Astrocyte (in vitro differentiated cells and primary cell): ENCODE data around the gene PRRT2. TPM values are rescaled to one million over a fixed set of nuclear protein-coding genes. Genes with fewer than 3 reads are reported as not detected.
A peak's percentile ranks its signal among the peaks of the same experiment; 100 is the strongest.

ENCODE experiments used
- DNase-seq: peaks from one replicate; pipeline ENCODE4 v3.0.0-alpha.2; 2010; ENCODE audit warnings: low read depth
- FAIRE-seq: peaks from 2 replicates; lab custom pipeline; 2011; peaks lifted over from hg19 to GRCh38; lab: Jason Lieb, UNC
- H2AFZ ChIP-seq: 2 replicates; pipeline ENCODE4 v1.6.0; 2012; ENCODE audit warnings: low read depth, low read length, inconsistent platforms
- H3K27ac ChIP-seq: 2 replicates; pipeline ENCODE4 v1.5.1; 2011; ENCODE audit warnings: low read depth, low read length, inconsistent platforms
- H3K27me3 ChIP-seq: 2 replicates; pipeline ENCODE4 v1.6.0; 2011; ENCODE audit warnings: low read length, inconsistent platforms; ENCODE audit not compliant: insufficient read depth
- H3K36me3 ChIP-seq: 2 replicates; pipeline ENCODE4 v1.5.1; 2011; ENCODE audit warnings: low read length, inconsistent platforms; ENCODE audit not compliant: insufficient read depth
- H3K4me1 ChIP-seq: 2 replicates; pipeline ENCODE4 v1.5.1; 2011; ENCODE audit warnings: low read length, inconsistent platforms; ENCODE audit not compliant: insufficient read depth
- H3K4me2 ChIP-seq: 2 replicates; pipeline ENCODE4 v1.6.0; 2012; ENCODE audit warnings: low read length, inconsistent platforms
- H3K4me3 ChIP-seq: 2 replicates; pipeline ENCODE4 v1.5.1; 2011; ENCODE audit warnings: low read depth, mild to moderate bottlenecking, low read length, inconsistent platforms; ENCODE audit not compliant: insufficient read depth
- H3K79me2 ChIP-seq: 2 replicates; pipeline ENCODE4 v1.6.0; 2012; ENCODE audit warnings: mild to moderate bottlenecking, low read length, inconsistent platforms; ENCODE audit not compliant: insufficient read depth
- H3K9ac ChIP-seq: 2 replicates; pipeline ENCODE4 v1.6.0; 2012; ENCODE audit warnings: mild to moderate bottlenecking, low read length, inconsistent platforms
- H3K9me3 ChIP-seq: 2 replicates; pipeline ENCODE4 v1.5.1; 2012; ENCODE audit warnings: low read depth, mild to moderate bottlenecking, low read length, inconsistent platforms; ENCODE audit not compliant: insufficient read depth
- H4K20me1 ChIP-seq: 2 replicates; pipeline ENCODE4 v1.6.0; 2012; ENCODE audit warnings: low read length, inconsistent platforms; ENCODE audit not compliant: insufficient read depth
- H3K27ac Mint-ChIP-seq: one replicate; pipeline ENCODE4 v1.8.0; 2021; ENCODE audit warnings: mild to moderate bottlenecking, mixed read lengths; ENCODE audit not compliant: unreplicated experiment
- H3K27me3 Mint-ChIP-seq: one replicate; pipeline ENCODE4 v1.8.0; 2021; ENCODE audit warnings: low read depth, mixed read lengths; ENCODE audit not compliant: unreplicated experiment
- H3K36me3 Mint-ChIP-seq: one replicate; pipeline ENCODE4 v1.8.0; 2021; ENCODE audit warnings: low read depth, mixed read lengths; ENCODE audit not compliant: unreplicated experiment
- H3K4me1 Mint-ChIP-seq: one replicate; pipeline ENCODE4 v1.8.0; 2021; ENCODE audit warnings: low read depth, mixed read lengths; ENCODE audit not compliant: unreplicated experiment
- H3K4me3 Mint-ChIP-seq: one replicate; pipeline ENCODE4 v1.8.0; 2021; ENCODE audit warnings: mild to moderate bottlenecking, moderate library complexity, mixed read lengths; ENCODE audit not compliant: unreplicated experiment
- H3K9me3 Mint-ChIP-seq: one replicate; pipeline ENCODE4 v1.8.0; 2021; ENCODE audit warnings: mild to moderate bottlenecking, mixed read lengths; ENCODE audit not compliant: unreplicated experiment
- EZH2 ChIP-seq: IDR thresholded peaks from 2 replicates; pipeline ENCODE4 v1.6.1; 2012; ENCODE audit warnings: mild to moderate bottlenecking, low read length, inconsistent platforms; ENCODE audit not compliant: insufficient read depth
- total RNA-seq: library from RNA; stranded (reverse); gene quantifications from 2 replicates; pipeline ENCODE4 v1.2.1, GENCODE V29; 2021
- TF ChIP-seq, protein P1 (sequence below): IDR thresholded peaks from 2 replicates; pipeline ENCODE4 v1.5.1; 2011; ENCODE audit warnings: low read depth, mild to moderate bottlenecking, inconsistent platforms, low read length, moderate library complexity; ENCODE audit not compliant: insufficient read depth

PRRT2 gene
- total RNA-seq, 1 donor from 2014 or later = 6.2 TPM

DNA sequence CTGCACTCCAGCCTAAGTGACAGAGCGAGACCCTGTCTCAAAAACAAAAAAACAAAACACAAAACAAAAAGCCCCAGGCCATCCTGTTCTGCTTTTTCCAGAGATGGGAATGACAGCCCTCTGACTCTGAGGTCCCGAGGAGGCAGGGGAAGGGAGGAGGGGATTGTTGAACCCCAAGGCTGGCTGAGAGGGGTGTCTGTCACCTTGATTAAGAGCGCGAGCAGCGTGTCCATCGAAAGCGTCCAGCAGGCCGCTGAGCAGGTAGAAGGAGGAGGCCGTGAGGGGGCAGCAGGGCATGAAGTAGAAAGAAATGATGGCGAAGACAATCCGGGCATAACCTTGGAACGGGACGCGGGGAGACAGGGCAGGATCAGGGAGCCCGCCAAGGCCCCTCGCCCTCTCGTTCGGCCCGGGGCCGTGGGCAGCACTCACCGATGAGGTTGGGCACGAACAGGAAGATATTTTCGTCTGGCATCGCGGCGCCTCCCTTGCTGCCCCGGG is 50.4 kb downstream of the PRRT2 start:
- Histone ChIP-seq H3K4me1 (peaks cover 7% of the 10 kb centered on the region), H3K79me2 (peaks cover 15% of the 10 kb centered on the region), H2AFZ (peak overlapping the region; percentile 82), H3K9ac (peak overlapping the region; percentile 88), H3K27ac (peak overlapping the region; percentile 98), H4K20me1 (no peaks in the 10 kb centered on the region), H3K36me3 (peaks cover 14% of the 10 kb centered on the region), H3K27me3 (no peaks in the 10 kb centered on the region), H3K4me3 (peak overlapping the region; percentile 66), H3K9me3 (no peaks in the 10 kb centered on the region), H3K4me2 (peak overlapping the region; percentile 99)
- H3K27me3 Mint-ChIP-seq = no peaks in the 10 kb centered on the region
- TF ChIP-seq EZH2 = no peak
- TF ChIP-seq, protein P1, sequence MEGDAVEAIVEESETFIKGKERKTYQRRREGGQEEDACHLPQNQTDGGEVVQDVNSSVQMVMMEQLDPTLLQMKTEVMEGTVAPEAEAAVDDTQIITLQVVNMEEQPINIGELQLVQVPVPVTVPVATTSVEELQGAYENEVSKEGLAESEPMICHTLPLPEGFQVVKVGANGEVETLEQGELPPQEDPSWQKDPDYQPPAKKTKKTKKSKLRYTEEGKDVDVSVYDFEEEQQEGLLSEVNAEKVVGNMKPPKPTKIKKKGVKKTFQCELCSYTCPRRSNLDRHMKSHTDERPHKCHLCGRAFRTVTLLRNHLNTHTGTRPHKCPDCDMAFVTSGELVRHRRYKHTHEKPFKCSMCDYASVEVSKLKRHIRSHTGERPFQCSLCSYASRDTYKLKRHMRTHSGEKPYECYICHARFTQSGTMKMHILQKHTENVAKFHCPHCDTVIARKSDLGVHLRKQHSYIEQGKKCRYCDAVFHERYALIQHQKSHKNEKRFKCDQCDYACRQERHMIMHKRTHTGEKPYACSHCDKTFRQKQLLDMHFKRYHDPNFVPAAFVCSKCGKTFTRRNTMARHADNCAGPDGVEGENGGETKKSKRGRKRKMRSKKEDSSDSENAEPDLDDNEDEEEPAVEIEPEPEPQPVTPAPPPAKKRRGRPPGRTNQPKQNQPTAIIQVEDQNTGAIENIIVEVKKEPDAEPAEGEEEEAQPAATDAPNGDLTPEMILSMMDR = no peak
- H3K4me3 Mint-ChIP-seq = peak overlapping the region; percentile 99
- H3K36me3 Mint-ChIP-seq = peaks cover 15% of the 10 kb centered on the region
- no peaks in the 10 kb centered on the region for H3K9me3 Mint-ChIP-seq
- no peak for FAIRE-seq
- H3K27ac Mint-ChIP-seq = peak overlapping the region; percentile 98
- DNase-seq = no peak
- peaks cover 6% of the 10 kb centered on the region for H3K4me1 Mint-ChIP-seq

DNA sequence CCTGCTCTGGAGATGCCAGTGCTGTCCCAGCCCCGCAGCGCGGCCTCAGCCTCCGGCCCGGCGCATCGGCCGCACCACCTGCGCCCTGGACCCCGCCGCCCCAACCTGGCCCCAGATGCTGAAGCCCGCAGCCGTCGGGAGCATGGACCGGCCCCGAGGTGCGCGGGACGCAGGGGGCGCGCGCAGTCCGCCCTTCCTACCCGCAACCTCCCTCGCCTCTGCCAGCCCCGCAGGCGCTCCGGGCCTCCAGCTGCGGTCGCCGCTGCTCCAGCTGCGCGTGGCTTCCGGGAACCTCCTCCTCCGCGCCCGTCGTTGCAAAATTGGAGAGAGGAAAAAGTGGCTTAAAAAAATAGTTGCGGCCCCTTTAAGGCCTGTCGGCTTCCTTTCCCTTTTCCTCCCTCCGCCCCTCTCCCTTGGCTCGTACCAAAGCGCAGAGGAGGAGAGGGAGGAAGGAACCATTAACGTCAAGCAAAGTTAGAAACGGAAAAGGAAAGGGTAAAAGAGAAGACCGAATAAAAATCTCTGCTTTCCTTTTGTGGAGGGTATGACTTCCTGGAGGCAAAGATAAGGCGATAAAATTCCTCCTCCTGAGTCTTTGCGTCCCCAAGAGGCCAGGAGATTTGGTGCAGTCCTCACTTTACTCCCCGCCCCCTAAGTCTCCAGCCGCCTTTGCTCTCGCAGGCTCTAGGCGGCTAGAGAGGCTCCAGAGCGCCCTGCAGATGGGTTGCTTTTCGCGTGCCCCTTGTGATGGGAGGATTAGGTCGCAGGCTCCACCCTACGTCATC is 51.1 kb downstream of the PRRT2 start, which contains the start of gene CDIPT:
Gene CDIPT (minus strand): TSS at position 343 of the 785 bp plus-strand sequence. CDS start 369 bp downstream, outside the sequence.
- Mint-ChIP-seq H3K4me3 (peak within 1 kb of the TSS; percentile 99), H3K4me1 (peaks cover 4% of the 10 kb centered on the region), H3K9me3 (no peaks in the 10 kb centered on the region), H3K27ac (peak within 1 kb of the TSS; percentile 99), H3K36me3 (peaks cover 15% of the 10 kb centered on the region), H3K27me3 (peaks cover 5% of the 10 kb centered on the region)
- Histone ChIP-seq H3K4me1 (peaks cover 7% of the 10 kb centered on the region), H4K20me1 (no peaks in the 10 kb centered on the region), H3K9me3 (no peaks in the 10 kb centered on the region), H3K4me2 (peak within 1 kb of the TSS; percentile 99), H3K27me3 (no peaks in the 10 kb centered on the region), H3K9ac (peak within 1 kb of the TSS; percentile 88), H3K79me2 (peaks cover 15% of the 10 kb centered on the region), H3K4me3 (peak within 1 kb of the TSS; percentile 66), H2AFZ (peak within 1 kb of the TSS; percentile 82), H3K36me3 (peaks cover 14% of the 10 kb centered on the region), H3K27ac (peak within 1 kb of the TSS; percentile 98)
- TF ChIP-seq EZH2 = no peak
- TF ChIP-seq, protein P1 = peak; percentile 57
- DNase-seq (peak; percentile 95), FAIRE-seq (no peak)
